ENCODE measurements around the gene DNAJA2. TPM values are rescaled to one million over a fixed set of nuclear protein-coding genes. Genes with fewer than 3 reads are reported as not detected.

The DNAJA2 gene
- total and polyA plus RNA-seq, 2 of the 8 experiments (the other 6 are each of a cell fraction or from before 2014, with no cell fraction given) = 9.4 to 93.8 TPM

- TF ChIP-seq CHD7 (IDR thresholded peaks at IDR 0.05; ENCODE audit: insufficient replicate concordance, low read length) = no peak
Observed at GRCh38 chr16:46991729-46992704, 18.5 kb upstream of the DNAJA2 start (continued).

Data from H1 (cell line).